Measurements from ENCODE around the gene DOCK2. TPM values are rescaled to one million over a fixed set of nuclear protein-coding genes. Genes with fewer than 3 reads are reported as not detected.

DOCK2 gene
- total RNA-seq, 2 experiments from 2014 or later: 189 to 198 TPM

DNA sequence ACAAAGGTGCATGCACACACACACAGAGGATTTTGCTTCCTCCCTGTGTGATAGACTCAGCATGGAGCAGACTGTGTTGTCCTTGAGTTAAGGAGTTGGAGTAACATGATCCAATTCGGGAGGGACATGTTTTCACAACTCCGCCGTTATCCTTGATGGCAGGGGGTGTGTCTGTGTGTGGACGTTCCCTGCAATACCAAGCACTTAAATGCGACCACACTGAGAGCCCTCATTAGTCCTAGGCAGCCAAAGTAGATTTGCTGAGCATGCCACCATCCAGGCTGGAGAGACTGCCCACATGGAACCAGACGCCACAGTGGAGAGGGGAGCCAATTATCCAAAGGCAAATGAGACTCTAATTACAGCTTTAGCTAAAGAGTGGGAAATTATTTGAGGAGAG is 140.1 kb downstream of the DOCK2 start:
- CTCF ChIA-PET: no interaction called here
- DNase-seq: no peak
- POLR2A ChIA-PET: no interaction called here

DNA sequence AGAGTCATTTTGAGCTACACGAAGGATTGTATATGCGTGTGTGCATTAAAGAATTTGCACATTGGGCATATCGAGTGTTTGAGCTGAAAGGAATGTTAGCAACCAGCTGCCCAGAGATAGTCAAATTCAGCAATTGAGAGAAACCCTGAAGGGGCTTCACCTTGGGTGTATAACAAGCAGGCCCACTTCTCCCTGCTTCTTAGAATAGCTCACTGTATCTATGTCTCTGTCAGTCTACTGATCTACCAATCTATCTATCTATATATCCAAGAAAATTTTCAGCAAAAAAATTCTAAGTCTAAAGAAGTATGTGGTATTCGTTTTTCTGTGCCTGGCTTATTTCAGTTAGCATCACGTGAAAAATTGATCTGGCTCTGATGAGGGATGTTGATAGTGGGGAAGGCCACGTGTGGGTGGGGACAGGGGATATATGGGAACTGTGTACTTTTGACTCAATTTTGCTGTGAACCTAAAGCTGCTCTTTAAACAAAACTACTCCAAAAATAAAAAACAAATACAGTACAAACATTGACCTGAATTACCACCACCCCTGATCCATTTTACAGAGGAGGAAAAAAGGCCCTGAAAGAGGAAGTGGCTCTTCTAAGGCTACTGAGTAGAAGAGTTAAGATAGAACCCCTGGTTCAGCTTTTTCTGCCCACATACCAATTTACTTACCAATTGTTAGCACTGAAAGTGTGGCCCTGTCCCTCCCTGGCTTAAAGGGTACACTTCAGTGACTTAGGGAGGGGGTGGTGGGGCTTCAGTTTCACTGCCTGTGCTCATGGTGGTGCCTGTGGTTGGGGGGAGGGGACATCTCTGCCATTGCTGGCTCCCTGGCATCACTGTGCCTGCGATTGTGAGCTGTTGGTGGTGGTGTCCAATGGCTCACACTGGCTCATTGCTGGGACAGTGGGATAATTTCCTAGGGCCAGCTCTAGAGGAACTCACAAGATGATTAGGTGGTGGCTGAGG is 141.8 kb downstream of the DOCK2 start:
- Mint-ChIP-seq H3K4me1 (peaks cover 9% of the 10 kb centered on the region), H3K27ac (peak overlapping the region; percentile 28), H3K36me3 (ENCODE audit: low read depth) (peaks cover 32% of the 10 kb centered on the region), H3K27me3 (no peaks in the 10 kb centered on the region), H3K4me3 (no peak overlapping the region), H3K9me3 (ENCODE audit: low read depth) (no peaks in the 10 kb centered on the region)
- DNase-seq: peak; percentile 13
- no peak for ATAC-seq
- ChIA-PET POLR2A (no interaction called here), CTCF (interaction anchor here (0.8 to 1.1 kb wide), 3 partner anchors 20 to 32 kb away, joined by 3 read pairs; no protein-coding TSS in a partner anchor)
- intact Hi-C loops (cut with DNase I, micrococcal nuclease): no loop called here

More for the DNA sequence above, 140.1 kb downstream of the DOCK2 start:
- Mint-ChIP-seq H3K27me3 (no peaks in the 10 kb centered on the region), H3K27ac (no peak overlapping the region), H3K9me3 (ENCODE audit: low read depth) (no peaks in the 10 kb centered on the region), H3K4me3 (no peak overlapping the region), H3K4me1 (peaks cover 9% of the 10 kb centered on the region), H3K36me3 (ENCODE audit: low read depth) (peaks cover 45% of the 10 kb centered on the region)
- ATAC-seq: no peak
- intact Hi-C loops (cut with DNase I, micrococcal nuclease): no loop called here

DNA sequence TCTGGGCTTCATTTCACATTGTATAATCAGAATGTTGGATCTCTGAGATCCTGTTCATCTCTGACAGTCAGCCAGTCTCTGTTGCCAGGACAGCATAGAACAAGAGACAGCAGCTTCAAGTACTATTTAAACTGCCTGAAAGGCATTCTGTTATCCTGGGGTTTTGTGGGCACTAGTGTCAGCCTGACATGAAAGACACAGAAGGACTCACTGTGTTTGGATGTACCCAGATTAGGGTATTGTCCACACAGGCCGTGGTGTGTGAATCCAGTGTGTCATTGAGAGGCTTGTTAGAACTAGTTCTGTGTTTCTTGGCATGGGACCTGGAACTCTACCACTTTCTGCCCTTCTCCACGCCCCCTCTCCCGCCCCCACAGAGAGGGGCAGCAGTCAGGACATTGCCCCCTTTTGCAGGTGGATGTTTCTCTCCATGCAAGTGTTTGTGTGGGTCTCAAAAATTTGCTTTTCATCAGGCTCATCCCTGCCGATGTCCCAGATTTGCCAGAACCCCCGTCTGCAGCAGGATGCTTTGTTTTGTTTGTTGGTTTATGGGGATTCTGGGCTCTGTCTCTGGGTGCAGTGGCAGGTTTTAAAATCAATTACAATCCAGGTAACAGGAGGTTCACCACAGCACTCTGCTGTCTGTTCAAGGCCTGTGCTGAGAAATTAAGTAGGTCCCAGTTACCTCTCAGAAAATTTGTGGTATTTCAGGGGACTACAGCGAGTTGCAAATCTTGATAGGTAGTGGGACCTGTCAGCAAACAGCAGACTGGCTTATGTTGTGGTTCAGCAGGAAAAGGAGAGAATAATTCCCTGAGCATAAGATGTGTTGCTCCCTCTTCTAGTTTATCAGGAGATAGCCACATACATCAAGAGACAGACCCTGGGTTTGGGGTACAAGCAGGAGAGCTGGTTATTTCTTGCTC is 144.6 kb downstream of the DOCK2 start:
- H3K36me3 Mint-ChIP-seq (ENCODE audit: low read depth): peaks cover 30% of the 10 kb centered on the region
- ChIA-PET CTCF (interaction anchor here (0.6 kb wide), 1 partner anchor 65 kb away, joined by 3 read pairs; no protein-coding TSS in a partner anchor), POLR2A (no interaction called here)
- no peak for ATAC-seq
- no peak overlapping the region for H3K4me3 Mint-ChIP-seq
- no peak for DNase-seq
- no peaks in the 10 kb centered on the region for H3K27me3 Mint-ChIP-seq
- intact Hi-C loops (cut with DNase I, micrococcal nuclease): no loop called here
- peaks cover 9% of the 10 kb centered on the region for H3K4me1 Mint-ChIP-seq
- H3K27ac Mint-ChIP-seq: no peak overlapping the region
- H3K9me3 Mint-ChIP-seq (ENCODE audit: low read depth): no peaks in the 10 kb centered on the region

- intact Hi-C loops (cut with DNase I, micrococcal nuclease): no loop called here
These were observed 148.9 kb downstream of the DOCK2 start for GRCh38 chr5:169785771-169786618.

DNA sequence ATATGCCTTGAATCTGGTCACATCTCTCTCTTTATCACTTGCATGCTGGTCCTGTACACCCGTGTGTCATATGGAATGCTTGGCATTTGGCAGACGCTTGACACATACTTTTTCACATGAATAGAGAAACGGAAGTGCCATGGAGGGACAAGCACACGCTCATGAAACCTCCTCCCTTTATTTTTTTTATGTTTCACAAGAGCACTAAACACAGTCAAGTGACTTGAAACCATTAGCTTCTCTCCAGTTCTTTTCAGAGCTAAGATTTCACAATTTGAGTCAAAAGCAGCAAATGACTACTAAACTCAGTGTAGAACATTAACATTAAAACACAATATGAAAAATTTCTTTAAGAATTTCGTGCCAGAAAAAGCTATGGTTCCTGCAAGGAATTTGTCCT is 151.1 kb downstream of the DOCK2 start:
- DNase-seq (no peak), ATAC-seq (no peak)
- ChIA-PET CTCF (no interaction called here), POLR2A (no interaction called here)
- H3K9me3 Mint-ChIP-seq (ENCODE audit: low read depth): no peaks in the 10 kb centered on the region
- no peak overlapping the region for H3K4me3 Mint-ChIP-seq
- H3K27ac Mint-ChIP-seq: no peak overlapping the region
- H3K36me3 Mint-ChIP-seq (ENCODE audit: low read depth): peaks cover 36% of the 10 kb centered on the region
- no peaks in the 10 kb centered on the region for H3K4me1 Mint-ChIP-seq
- no peaks in the 10 kb centered on the region for H3K27me3 Mint-ChIP-seq
- intact Hi-C loops (cut with DNase I, micrococcal nuclease): no loop called here

More at GRCh38 chr5:169785771-169786618, 148.9 kb downstream of the DOCK2 start:
- no peaks in the 10 kb centered on the region for H3K4me1 Mint-ChIP-seq
- H3K27ac Mint-ChIP-seq: peak overlapping the region; percentile 8
- DNase-seq: no peak
- CTCF ChIA-PET: no interaction called here
- no peaks in the 10 kb centered on the region for H3K9me3 Mint-ChIP-seq (ENCODE audit: low read depth)
- ATAC-seq: no peak
- H3K4me3 Mint-ChIP-seq: no peak overlapping the region
- POLR2A ChIA-PET: no interaction called here
- no peaks in the 10 kb centered on the region for H3K27me3 Mint-ChIP-seq
- H3K36me3 Mint-ChIP-seq (ENCODE audit: low read depth): peaks cover 34% of the 10 kb centered on the region

- DNase-seq (no peak), ATAC-seq (no peak)
- intact Hi-C loops (cut with DNase I, micrococcal nuclease): no loop called here
- Mint-ChIP-seq H3K4me3 (no peak overlapping the region), H3K4me1 (no peaks in the 10 kb centered on the region), H3K27ac (no peak overlapping the region), H3K36me3 (ENCODE audit: low read depth) (peaks cover 41% of the 10 kb centered on the region), H3K9me3 (ENCODE audit: low read depth) (no peaks in the 10 kb centered on the region), H3K27me3 (no peaks in the 10 kb centered on the region)
- ChIA-PET CTCF (no interaction called here), POLR2A (no interaction called here)
These were observed 152.4 kb downstream of the DOCK2 start for GRCh38 chr5:169789417-169789940.

- ChIA-PET CTCF (no interaction called here), POLR2A (no interaction called here)
- peaks cover 43% of the 10 kb centered on the region for H3K36me3 Mint-ChIP-seq (ENCODE audit: low read depth)
- no peak overlapping the region for H3K27ac Mint-ChIP-seq
- peaks cover 12% of the 10 kb centered on the region for H3K4me1 Mint-ChIP-seq
- no peak overlapping the region for H3K4me3 Mint-ChIP-seq
- H3K27me3 Mint-ChIP-seq: no peaks in the 10 kb centered on the region
- intact Hi-C loops (cut with DNase I, micrococcal nuclease): no loop called here
- no peak for DNase-seq
- H3K9me3 Mint-ChIP-seq (ENCODE audit: low read depth): no peaks in the 10 kb centered on the region
- no peak for ATAC-seq
These were observed 154.2 kb downstream of the DOCK2 start for GRCh38 chr5:169791251-169791650.

DNA sequence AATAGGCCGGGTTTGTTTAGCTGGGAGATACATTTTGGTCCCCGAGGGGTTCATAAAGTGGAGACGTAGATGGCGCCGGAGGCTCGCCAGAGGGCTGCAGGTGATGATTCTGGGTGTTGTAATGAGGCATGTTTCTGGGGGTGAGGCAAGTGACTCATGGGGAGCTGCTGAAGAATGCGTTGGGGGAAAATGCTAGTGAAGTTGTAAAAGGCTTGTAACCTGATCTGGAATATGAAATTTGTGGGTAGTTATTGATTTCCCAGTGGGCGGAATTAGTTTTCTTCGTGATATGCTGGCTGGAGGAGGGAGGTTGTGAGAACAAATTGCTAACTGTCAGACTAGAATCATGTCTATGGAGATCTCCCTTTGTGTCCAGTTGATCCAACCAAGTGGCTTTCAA is 158.3 kb downstream of the DOCK2 start:
- intact Hi-C loops (cut with DNase I, micrococcal nuclease): loop anchor here in 1 of 2 experiments (5.0 kb wide), 1 partner anchor 187 kb away; the partner anchor contains the start of gene INSYN2B
- Mint-ChIP-seq H3K27ac (no peak overlapping the region), H3K4me3 (no peak overlapping the region), H3K36me3 (ENCODE audit: low read depth) (peaks cover 45% of the 10 kb centered on the region), H3K9me3 (ENCODE audit: low read depth) (no peaks in the 10 kb centered on the region), H3K27me3 (no peaks in the 10 kb centered on the region), H3K4me1 (peaks cover 24% of the 10 kb centered on the region)
- ATAC-seq (no peak), DNase-seq (peak; percentile 27)
- ChIA-PET CTCF (interaction anchor here (0.7 to 0.8 kb wide), 3 partner anchors 10 to 230 kb away, joined by 3 to 4 read pairs (median 3); partner anchors contain the start of gene INSYN2B), POLR2A (no interaction called here)

- ATAC-seq: no peak
These were observed 159.7 kb downstream of the DOCK2 start for GRCh38 chr5:169796731-169797130.

GRCh38 chr5:169797577-169797976 is 160.5 kb downstream of the DOCK2 start:
- DNase-seq: no peak
- Mint-ChIP-seq H3K4me1 (peaks cover 39% of the 10 kb centered on the region), H3K27ac (no peak overlapping the region), H3K4me3 (no peak overlapping the region), H3K9me3 (ENCODE audit: low read depth) (no peaks in the 10 kb centered on the region), H3K27me3 (no peaks in the 10 kb centered on the region), H3K36me3 (ENCODE audit: low read depth) (peaks cover 47% of the 10 kb centered on the region)
- ATAC-seq: no peak
- ChIA-PET CTCF (no interaction called here), POLR2A (no interaction called here)
- intact Hi-C loops (cut with DNase I, micrococcal nuclease): loop anchor here in 1 of 2 experiments (5.0 kb wide), 1 partner anchor 185 kb away; the partner anchor contains the start of gene INSYN2B

More at GRCh38 chr5:169796731-169797130, 159.7 kb downstream of the DOCK2 start:
- Mint-ChIP-seq H3K27me3 (no peaks in the 10 kb centered on the region), H3K4me3 (no peak overlapping the region), H3K27ac (peak overlapping the region; percentile 40), H3K9me3 (ENCODE audit: low read depth) (no peaks in the 10 kb centered on the region), H3K36me3 (ENCODE audit: low read depth) (peaks cover 49% of the 10 kb centered on the region), H3K4me1 (peaks cover 35% of the 10 kb centered on the region)
- ChIA-PET POLR2A (no interaction called here), CTCF (interaction anchor here (0.7 kb wide), 1 partner anchor 162 kb away, joined by 3 read pairs; no protein-coding TSS in a partner anchor)
- intact Hi-C loops (cut with DNase I, micrococcal nuclease): loop anchor here in 1 of 2 experiments (5.0 kb wide), 1 partner anchor 186 kb away; the partner anchor contains the start of gene INSYN2B
- DNase-seq: peak; percentile 26

Data from activated CD4-positive, alpha-beta T cell treated with anti-CD3 and anti-CD28 coated beads for 36 hours (primary cell).